NCI-H1092 (cell line): ENCODE measurements around the gene FRMD6.

Experiments used
- DNase-seq: peaks from one replicate; lab custom pipeline; 2025; lab: John Stamatoyannopoulos, UW

FRMD6 gene

GRCh38 chr14:51651388-51652167, at the start of gene FRMD6:
Gene FRMD6, plus strand, starts transcription at chr14:51651910. Its CDS starts 37,927 bp downstream, at chr14:51689837.
- peak; percentile 45 for DNase-seq

GRCh38 chr14:51602310-51602709, 49.4 kb upstream of the FRMD6 start:
- DNase-seq = no peak

GRCh38 chr14:51603495-51603894, 48.2 kb upstream of the FRMD6 start:
- DNase-seq = no peak

- no peak for DNase-seq
Measured at GRCh38 chr14:51604073-51604472, 47.6 kb upstream of the FRMD6 start.

GRCh38 chr14:51605575-51605974, 46.1 kb upstream of the FRMD6 start:
- no peak for DNase-seq

GRCh38 chr14:51607711-51608110, 44.0 kb upstream of the FRMD6 start:
- no peak for DNase-seq

- DNase-seq = no peak
Measured at GRCh38 chr14:51609251-51609954, 42.3 kb upstream of the FRMD6 start.

- no peak for DNase-seq
Measured at GRCh38 chr14:51609955-51610283, 41.8 kb upstream of the FRMD6 start.

GRCh38 chr14:51610771-51611170, 40.9 kb upstream of the FRMD6 start:
- DNase-seq = no peak

GRCh38 chr14:51612449-51612848, 39.3 kb upstream of the FRMD6 start:
- no peak for DNase-seq

- DNase-seq = no peak
Measured at GRCh38 chr14:51613416-51613815, 38.3 kb upstream of the FRMD6 start.

GRCh38 chr14:51614707-51615106, 37.0 kb upstream of the FRMD6 start:
- no peak for DNase-seq

GRCh38 chr14:51616256-51616655, 35.5 kb upstream of the FRMD6 start:
- no peak for DNase-seq

GRCh38 chr14:51616724-51617409, 34.8 kb upstream of the FRMD6 start:
- DNase-seq = no peak

- no peak for DNase-seq
Measured at GRCh38 chr14:51619561-51619960, 32.1 kb upstream of the FRMD6 start.

- DNase-seq = no peak
Measured at GRCh38 chr14:51620056-51620455, 31.7 kb upstream of the FRMD6 start.

- no peak for DNase-seq
Measured at GRCh38 chr14:51621654-51622053, 30.1 kb upstream of the FRMD6 start.

GRCh38 chr14:51622376-51622775, 29.3 kb upstream of the FRMD6 start:
- no peak for DNase-seq

- no peak for DNase-seq
Measured at GRCh38 chr14:51624955-51625569, 26.6 kb upstream of the FRMD6 start.

GRCh38 chr14:51626185-51626584, 25.5 kb upstream of the FRMD6 start:
- DNase-seq = no peak

- DNase-seq = no peak
Measured at GRCh38 chr14:51626788-51627187, 24.9 kb upstream of the FRMD6 start.

- no peak for DNase-seq
Measured at GRCh38 chr14:51627313-51627712, 24.4 kb upstream of the FRMD6 start.

GRCh38 chr14:51628238-51628637, 23.5 kb upstream of the FRMD6 start:
- DNase-seq = no peak
